AG09319 (cell line): ENCODE data around the gene FANK1.

ENCODE experiments used
- DNase-seq: peaks from one replicate; pipeline ENCODE4 v3.0.0-alpha.2; 2010; ENCODE audit warnings: low read depth; ENCODE audit errors: extremely low read depth
- TF ChIP-seq, protein P1 (sequence below): IDR thresholded peaks from 2 replicates; pipeline ENCODE4 v1.5.1; 2011; ENCODE audit warnings: low read depth, mild to moderate bottlenecking, inconsistent platforms, low read length, moderate library complexity

FANK1 gene

DNA sequence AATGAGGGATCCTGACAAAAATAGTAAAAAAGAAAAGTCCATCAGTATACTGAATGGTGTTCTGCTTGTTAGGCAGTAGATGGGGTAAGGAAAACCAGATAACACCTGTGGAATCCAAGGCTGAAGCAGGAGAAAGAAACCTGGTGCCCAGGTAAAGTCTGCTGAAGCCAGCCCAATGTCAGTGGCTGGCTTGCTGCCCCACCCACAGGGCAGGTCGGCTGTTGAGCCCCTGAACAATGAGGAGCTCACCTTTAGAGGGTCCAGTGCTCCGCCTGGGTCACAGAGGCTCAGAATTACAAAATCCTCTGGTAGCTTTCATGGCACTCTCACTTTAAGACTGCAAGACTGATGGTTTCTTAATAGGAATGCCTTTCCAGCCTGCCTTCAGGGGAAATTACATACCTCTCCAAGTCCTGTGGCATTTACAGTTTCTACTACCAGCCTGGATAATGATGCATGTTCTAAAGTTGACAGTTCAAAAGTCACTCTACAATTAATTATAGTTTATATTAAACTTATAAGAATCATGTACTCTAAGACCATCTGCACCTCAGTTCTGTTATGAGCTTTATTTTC, 39.1 kb upstream of the FANK1 start:
- TF ChIP-seq, protein P1, sequence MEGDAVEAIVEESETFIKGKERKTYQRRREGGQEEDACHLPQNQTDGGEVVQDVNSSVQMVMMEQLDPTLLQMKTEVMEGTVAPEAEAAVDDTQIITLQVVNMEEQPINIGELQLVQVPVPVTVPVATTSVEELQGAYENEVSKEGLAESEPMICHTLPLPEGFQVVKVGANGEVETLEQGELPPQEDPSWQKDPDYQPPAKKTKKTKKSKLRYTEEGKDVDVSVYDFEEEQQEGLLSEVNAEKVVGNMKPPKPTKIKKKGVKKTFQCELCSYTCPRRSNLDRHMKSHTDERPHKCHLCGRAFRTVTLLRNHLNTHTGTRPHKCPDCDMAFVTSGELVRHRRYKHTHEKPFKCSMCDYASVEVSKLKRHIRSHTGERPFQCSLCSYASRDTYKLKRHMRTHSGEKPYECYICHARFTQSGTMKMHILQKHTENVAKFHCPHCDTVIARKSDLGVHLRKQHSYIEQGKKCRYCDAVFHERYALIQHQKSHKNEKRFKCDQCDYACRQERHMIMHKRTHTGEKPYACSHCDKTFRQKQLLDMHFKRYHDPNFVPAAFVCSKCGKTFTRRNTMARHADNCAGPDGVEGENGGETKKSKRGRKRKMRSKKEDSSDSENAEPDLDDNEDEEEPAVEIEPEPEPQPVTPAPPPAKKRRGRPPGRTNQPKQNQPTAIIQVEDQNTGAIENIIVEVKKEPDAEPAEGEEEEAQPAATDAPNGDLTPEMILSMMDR, result no peak
- no peak for DNase-seq

DNA sequence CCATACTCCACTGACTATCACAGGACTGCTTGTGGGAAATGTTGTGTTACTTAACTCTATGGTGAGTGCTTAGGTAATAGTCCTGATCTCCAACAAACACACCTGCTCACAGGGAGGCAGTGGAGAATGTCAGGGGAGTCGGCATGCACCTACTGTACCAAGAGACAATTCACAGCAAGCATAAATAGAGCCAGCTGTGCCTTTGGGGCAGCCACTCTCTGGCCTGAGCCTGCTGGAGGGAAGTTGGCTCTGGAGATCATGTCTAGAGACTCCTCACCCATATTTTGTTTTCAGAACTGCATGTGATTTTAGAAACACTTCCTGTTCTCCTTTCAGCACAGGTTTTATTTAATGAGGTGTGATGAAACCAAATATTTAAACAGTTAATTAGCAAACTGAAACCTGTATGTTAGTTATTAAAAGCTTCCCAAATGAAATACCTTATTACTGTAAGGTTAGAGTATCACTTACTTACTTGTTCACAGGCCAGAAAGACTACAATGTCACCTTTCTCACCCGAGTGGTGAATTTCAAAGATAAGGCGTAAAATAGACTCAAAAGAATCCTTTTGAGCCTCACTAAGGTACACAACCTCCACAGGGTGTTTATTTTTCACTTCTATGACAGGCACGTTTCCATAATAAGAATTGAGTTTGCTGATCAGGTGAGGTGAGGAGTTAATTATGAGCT, 37.1 kb upstream of the FANK1 start:
- TF ChIP-seq, protein P1, result no peak
- no peak for DNase-seq

DNA sequence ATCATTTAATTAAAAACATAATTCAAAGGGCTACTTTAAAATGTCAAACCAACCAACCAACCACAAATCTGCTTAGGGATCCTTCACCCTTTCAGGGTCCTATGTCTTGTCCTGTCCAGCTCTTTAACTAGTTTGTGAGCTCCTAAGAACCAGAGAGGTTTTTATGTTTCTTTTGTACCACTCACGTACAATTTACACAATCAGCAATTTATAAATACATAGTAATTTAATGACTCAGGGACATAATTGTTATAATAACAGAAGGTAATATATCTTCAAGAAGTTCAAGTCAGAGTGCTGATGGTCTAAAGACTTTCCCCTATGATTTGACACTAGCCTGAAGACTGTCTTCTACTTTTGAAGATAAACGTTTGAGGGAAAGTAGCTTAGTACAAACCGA, 31.2 kb upstream of the FANK1 start:
- TF ChIP-seq, protein P1, result no peak
- DNase-seq, result no peak

DNA sequence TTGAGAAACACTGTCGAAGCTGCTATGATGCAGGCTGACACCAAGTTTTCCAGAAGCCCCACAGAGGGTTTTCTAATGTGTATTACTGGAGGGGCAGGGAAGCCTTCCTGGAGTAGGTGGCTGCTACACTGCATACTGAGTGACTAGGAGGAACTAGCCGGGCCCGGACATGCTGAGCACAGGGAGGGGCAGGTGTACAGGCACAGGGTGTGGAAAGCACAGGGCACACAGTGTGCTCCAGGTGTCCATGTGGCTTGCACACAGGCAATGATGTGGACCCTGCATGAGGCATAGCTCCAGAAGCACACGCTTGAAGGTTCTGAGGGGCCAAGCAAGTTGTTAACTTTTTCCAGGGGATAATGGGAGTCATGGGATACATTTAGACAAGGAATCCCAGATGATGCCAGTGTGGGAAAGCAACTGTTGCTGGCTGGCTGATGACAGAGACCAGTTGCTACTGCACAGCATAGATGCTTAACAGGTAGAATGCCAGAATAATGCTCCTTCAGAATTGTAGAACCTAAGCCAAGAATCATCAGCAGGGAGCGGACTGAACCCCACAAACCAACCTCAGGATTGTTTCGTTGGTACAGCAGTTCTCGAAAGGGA, 29.8 kb upstream of the FANK1 start:
- DNase-seq, result no peak
- TF ChIP-seq, protein P1, result no peak

DNA sequence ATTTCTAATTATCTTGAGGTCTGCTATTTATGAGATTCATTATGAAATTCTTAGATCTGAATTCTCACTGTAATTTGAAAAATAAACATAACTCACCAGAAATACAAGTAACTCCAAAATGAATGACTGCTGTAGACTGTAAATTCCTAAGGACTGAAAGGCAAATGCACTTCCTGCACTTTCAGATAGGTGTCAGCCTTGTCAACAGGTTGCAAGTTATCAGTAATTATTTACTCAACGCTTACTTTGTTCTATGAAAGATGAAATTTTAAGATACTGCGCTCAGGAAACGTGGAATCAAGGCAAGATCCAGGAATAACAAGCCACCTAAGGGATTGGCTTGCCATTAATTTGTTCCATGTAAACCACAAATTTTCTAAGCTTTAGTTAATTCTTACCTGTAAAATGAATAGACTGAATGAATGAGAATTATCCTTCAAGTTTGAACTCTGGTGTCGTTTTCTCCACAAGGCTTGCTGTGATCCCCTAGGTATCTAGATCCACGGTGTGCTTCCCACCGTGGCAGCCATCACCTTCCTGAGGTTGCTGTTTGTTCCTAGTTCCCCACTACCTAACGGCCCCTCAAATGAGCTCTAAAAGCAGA, 27.9 kb upstream of the FANK1 start:
- no peak for DNase-seq
- TF ChIP-seq, protein P1, result peak; percentile 79

DNA sequence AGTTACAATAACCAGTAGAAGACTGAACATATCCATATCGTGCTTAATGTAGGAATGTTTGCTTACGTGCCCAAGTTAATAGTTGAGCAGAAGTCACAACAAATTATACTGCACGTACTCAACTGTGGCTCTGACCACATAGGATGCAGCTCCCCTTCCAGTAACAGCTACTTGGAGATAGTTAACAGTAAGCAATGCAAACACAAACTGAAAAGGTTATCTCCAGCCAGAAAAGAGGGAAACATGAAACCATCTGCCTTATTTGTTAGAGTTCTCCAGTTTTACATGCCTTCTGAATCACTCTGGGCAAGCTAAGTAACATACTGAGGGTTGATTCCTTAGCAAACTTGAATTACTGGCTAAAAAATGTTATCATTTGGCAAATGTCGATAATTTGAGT, 25.0 kb upstream of the FANK1 start:
- TF ChIP-seq, protein P1, result no peak
- peak; percentile 59 for DNase-seq
